A549 treated with GW870086 at 1 μM for 4 hours (cell line): ENCODE measurements around the gene KIF27. TPM values are rescaled to one million over a fixed set of nuclear protein-coding genes. Genes with fewer than 3 reads are reported as not detected.

Source experiments
- total RNA-seq: library from RNA; stranded (reverse); fragments of 200-300 nt; extraction: Qiagen RNA extraction; gene quantifications from 5 replicates; pipeline ENCODE4 v1.2.3, GENCODE V29; 2022; ENCODE audit warnings: low read depth

KIF27 gene, protein sequence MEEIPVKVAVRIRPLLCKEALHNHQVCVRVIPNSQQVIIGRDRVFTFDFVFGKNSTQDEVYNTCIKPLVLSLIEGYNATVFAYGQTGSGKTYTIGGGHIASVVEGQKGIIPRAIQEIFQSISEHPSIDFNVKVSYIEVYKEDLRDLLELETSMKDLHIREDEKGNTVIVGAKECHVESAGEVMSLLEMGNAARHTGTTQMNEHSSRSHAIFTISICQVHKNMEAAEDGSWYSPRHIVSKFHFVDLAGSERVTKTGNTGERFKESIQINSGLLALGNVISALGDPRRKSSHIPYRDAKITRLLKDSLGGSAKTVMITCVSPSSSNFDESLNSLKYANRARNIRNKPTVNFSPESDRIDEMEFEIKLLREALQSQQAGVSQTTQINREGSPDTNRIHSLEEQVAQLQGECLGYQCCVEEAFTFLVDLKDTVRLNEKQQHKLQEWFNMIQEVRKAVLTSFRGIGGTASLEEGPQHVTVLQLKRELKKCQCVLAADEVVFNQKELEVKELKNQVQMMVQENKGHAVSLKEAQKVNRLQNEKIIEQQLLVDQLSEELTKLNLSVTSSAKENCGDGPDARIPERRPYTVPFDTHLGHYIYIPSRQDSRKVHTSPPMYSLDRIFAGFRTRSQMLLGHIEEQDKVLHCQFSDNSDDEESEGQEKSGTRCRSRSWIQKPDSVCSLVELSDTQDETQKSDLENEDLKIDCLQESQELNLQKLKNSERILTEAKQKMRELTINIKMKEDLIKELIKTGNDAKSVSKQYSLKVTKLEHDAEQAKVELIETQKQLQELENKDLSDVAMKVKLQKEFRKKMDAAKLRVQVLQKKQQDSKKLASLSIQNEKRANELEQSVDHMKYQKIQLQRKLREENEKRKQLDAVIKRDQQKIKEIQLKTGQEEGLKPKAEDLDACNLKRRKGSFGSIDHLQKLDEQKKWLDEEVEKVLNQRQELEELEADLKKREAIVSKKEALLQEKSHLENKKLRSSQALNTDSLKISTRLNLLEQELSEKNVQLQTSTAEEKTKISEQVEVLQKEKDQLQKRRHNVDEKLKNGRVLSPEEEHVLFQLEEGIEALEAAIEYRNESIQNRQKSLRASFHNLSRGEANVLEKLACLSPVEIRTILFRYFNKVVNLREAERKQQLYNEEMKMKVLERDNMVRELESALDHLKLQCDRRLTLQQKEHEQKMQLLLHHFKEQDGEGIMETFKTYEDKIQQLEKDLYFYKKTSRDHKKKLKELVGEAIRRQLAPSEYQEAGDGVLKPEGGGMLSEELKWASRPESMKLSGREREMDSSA (N-terminal part only)
- 1.00 to 1.1 TPM (median 1.0 TPM) in 5 replicates for total RNA-seq

GRCh38 chr9:83920927-83921707 is at the start of gene KIF27:
KIF27 (minus strand) TSS chr9:83921432; CDS start chr9:83915591, 5,841 bp downstream.

GRCh38 chr9:83817356-83818278 is 103.6 kb downstream of the KIF27 start, which contains the start of gene GKAP1:
GKAP1 (minus strand) TSS chr9:83817769; CDS start chr9:83806517, 11,252 bp downstream.

Other genes with a start within 250 kb of the KIF27 start
- gene UBQLN1, start 213.5 kb downstream of the KIF27 start, total RNA-seq, result 104 to 121 TPM (median 107 TPM) in 5 replicates
- 3.7 to 4.7 TPM (median 4.2 TPM) in 5 replicates for gene GKAP1, start 103.7 kb downstream of the KIF27 start, total RNA-seq
- gene HNRNPK, start 58.8 kb upstream of the KIF27 start, total RNA-seq, result 528 to 660 TPM (median 547 TPM) in 5 replicates
- gene RMI1, start 59.4 kb upstream of the KIF27 start, total RNA-seq, result 8.4 to 13.1 TPM (median 12.3 TPM) in 5 replicates